ENCODE data around the gene PRICKLE4.

GRCh38 chr6:41785254-41785653 is 4.7 kb downstream of the PRICKLE4 start:
- no peak for TF ChIP-seq REST (IDR thresholded peaks at IDR 0.05; ENCODE audit: insufficient read depth in 1 of 2, low read depth in 2 of 2, low read length in 1 of 2)
- no peak for TF ChIP-seq CTCF (IDR thresholded peaks at IDR 0.05)

Data from Panc1 (cell line).